Ureter (tissue), 1 donor: ENCODE results near the gene DLG2. TPM values are rescaled to one million over a fixed set of nuclear protein-coding genes. Genes with fewer than 3 reads are reported as not detected.
"Not testable (repeated sequence)": the region's sequence is repeated elsewhere in the genome, so short reads cannot be mapped to it uniquely, and the experiment has no call there.

ENCODE experiments used
- DNase-seq: peaks from one replicate; pipeline ENCODE4 v3.0.0-alpha.2; 2020; ENCODE audit warnings: low spot score
- total RNA-seq: library from RNA; stranded (reverse); gene quantifications from one replicate; pipeline ENCODE4 v1.2.4, GENCODE V29; 2023
- donor health status: DM: yes; HTN: yes; CAD: no.

DLG2 gene
- total RNA-seq, 1 donor from 2014 or later, result 19.5 TPM

DNA sequence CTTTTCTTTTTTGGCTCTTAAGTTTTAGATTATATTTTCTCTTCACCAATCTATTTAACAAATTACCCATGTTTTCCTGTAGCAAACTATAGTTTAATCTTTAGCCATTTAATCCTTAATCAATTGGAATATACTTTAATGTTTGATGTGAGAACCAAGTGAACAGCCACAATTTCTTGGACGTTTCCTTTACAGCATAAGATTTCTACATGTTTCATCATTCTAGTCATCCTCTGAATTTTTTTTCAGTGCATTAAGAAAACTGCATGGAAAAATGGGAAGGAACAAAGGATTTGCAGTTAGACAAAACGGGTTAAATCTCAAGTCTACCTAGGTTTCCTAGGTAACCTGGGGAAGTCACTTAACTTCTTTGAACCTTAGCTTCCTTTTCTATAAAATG is 1833.8 kb downstream of the DLG2 start:
- DNase-seq, result no peak

DNA sequence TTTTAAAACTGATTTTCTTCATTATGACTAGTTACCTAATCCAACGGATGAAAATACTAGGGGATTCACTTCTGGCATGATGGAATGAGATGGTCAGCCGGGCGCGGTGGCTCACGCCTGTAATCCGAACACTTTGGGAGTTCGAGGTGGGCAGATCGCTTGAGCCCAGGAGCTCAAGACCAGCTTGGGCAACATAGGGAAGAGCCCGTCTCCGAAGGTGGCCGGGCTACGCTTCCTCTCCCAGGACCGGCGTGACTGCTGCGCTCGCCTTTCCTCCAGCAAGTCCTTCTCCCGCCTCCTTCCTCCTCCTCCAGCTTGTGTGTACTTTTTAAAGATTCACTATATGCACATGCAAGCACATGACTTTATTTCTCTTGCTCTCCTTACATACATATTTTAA is 1835.6 kb downstream of the DLG2 start:
- no peak for DNase-seq

DNA sequence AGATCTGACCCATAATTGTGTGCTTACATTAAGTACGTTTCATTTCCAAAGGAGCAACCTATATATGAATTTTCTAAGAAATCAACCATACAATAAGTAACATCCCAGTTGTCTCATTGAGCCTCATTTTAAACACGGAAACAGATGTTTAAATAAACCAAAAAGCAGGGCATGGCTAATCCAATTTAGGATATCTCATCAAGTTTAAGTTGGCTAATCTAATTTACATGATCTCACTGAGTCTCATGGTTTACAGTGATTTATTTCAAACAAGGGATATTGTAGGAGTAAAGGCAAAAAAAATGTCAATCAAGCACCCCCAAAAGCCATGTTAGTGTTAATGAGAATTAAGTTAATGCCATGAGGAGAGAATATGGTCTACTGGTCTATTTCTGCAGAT is 1841.2 kb downstream of the DLG2 start:
- no peak for DNase-seq

DNA sequence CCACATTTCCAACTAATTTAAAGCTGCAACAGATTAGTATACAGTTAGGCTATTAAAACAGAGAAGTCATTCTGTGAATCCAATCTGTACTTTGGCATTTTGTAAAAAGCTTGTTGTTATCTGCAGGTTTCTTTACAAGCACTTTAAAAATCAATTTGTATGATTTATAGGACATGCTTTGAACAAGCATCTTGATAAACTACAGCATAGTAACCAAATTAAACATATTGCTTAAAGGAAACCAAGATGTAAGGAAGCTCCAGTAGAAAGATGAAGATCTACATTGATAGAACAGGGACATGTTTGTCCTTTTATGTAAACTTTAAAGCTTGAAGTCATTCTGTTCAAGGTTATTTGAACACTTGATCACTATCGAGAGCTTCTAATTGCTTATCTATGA is 1842.7 kb downstream of the DLG2 start:
- DNase-seq, result no peak

DNA sequence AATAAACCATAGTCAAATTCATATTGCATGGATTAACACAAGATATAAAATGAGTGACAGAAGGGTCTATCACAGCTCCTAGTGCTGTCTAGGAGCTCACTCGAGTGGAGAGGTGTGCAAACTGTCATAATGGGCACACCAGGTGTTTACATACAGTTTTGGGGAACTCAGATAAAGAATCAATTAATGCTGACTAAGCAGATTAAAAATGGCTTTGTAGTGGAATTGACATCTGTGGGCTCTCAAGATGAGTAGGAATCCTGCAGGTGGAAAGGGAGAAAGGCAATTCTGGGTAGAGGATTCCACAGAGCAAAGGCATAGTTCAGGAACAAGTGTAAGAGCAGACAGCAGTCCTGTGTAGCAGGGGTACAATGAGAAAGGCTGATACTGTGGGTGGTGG is 1844.8 kb downstream of the DLG2 start:
- no peak for DNase-seq

DNA sequence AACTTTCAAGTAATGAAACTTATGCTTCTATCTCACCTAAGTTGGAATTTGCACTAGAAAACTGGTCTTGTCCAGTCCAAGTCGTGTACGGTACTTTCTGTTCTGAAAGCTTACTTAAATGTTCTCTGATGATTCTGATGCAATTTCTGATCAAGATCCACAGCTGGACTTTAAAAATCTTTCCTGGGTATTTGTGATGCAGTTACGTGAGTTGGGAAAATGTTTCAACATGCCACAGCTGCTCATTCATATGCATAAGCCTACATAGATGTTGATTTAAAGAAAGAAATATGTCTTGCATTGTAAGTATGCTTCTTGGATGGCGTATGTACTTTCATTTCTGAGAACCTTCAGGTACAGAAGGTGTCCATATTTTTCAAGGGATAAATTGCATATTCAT is 1847.3 kb downstream of the DLG2 start:
- no peak for DNase-seq

DNA sequence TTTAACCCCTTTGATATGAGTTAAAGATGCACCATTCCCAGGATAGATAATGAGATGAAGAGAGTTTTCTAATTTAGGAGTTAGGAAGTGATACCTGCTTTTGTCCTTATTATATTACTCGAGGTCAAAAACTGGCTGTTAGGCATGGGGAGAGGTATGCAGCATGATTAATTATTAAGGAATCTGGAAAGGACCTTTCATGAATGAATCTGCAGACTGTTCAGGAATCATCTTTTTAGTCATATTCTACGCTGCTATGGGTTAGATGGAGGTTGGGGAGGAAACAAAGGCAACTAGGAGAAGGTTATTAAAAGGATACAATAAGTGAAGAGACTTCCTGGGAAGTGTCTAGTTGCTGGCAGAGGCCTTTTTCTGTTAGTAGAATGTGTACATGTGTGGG is 1848.5 kb downstream of the DLG2 start:
- DNase-seq, result no peak

DNA sequence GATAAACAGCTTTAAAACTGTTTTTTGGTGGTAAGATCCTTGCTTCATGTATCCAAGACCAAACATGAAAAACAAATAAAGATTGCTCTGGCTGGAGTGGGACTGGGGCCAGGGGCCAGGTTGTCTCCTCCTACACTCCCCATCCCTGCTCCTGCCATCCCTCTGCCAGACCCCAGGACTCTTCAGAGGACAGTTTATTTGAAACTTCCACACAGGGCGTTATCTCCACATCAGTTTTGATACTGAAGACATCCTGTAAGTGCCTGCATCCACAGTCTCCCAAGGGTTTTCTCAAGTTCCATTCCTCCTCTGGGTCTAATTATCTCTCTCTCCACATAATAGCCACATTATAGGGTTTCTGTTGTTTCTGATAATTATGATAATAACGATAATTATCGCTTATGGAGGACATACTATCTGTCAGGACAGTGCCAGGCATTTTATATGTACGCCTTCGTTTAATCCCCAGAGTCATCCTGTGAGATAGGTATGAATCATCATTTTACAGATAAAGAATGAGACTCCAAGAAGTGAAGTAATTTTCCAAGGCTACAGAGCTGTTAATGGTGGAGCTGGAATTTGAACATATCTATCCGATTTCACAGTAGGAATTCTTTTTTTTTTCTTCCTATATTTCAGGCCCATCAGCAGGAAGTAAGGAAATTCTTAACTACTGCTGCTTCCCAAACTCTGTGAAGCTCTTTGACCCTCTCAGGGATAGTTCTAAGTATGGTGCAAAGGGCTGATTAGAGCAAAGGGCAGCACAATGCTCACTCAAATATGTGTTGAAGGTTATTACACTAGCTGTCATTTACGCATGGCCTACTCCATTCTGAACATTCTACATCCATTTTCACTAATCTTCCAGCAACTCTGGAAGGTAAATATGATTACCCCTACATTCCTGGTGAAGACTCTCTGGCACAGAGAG is 1852.9 kb downstream of the DLG2 start:
- DNase-seq, result no peak

DNA sequence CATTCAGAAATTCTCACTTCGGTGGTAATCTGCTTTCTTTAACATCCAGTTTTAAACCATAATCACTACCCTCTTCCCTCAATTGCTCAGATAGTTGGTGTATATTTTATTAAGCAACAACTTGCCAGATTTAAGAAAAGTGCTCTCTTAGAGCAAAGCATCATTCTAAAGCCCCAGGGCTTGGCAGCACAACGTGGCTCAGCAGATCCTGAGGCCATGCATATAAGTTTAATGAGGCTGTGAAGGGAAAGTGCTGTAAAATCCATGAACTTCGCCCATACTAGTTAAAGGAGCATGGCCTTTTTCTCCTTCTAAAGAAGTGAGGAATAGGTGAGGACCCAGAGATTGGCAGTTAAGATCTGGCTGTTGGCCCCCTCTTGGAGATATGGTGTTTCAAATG is 1858.7 kb downstream of the DLG2 start:
- no peak for DNase-seq

DNA sequence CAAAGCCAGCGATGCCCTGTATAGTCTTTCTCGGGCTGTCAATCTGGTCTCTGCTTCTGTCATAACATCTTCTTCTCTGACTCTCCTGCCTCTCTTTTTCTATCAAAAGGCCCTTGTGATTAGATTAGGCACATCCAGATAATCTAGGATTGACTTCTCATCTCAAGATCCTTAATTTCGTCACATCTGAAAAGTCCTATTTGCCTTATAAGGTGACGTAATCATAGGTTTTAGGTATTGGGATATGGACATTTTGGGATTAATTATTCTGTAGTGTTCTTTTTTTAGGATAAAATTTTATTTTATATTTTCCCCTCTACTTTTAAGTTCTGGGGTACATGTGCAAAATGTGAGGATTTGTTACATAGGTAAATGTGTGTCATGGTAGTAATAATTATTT is 1860.2 kb downstream of the DLG2 start:
- no peak for DNase-seq

DNA sequence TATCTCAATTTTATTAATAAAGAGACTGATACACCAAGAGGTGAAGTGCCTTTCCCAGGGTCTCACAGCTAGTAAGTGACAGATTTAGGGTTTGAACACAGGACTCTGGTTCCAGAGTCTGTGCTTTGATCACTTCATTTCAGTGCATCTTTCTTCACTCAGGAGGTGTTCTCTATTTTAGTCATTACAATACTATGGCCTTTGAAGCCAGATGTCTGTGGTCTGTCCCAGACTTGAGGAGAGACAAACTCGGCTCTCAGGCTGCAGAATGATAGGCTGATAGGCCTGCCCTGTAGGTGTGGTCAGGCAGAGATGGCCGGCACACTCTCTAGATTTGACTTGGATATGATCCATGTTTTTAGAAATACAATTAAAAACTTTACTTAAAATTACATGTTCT is 1862.5 kb downstream of the DLG2 start:
- DNase-seq, result no peak

DNA sequence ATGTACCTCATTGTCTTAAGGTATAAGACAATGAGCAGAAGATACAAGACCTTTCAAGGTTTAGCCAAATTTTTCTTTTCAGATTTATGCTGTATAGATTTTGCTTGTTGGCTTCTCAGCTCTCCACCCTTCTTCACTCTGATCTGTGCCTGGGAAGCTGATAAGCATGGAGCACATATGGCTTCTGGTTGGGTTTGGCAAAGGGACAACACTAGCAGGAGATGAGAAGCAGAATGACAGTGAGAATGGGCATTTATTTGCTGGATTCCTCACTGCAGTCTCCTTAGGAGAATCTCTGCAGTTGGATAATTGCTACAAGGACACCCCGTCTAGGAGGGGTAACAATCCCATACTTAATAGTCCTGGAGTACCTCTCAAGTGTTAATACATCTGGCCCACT is 1866.2 kb downstream of the DLG2 start:
- DNase-seq, result no peak

DNA sequence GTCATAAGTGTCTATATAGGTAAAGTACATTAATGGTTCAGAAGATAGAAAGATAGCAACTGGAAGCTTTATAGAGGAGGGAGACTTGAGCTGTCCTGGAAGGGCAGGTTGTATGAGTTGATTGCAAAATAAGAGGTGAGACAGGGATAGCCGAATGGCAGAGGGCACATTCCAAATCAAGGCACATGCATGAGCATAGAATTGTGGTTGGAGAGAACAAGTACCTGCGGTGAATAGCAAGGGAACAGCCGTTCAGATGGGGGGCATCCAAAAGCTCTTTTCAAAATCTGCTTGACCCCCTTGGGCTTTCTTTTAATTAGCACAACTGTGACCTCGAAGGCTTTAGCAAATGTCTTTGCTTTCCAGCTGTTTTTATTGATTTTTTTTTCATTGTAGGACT is 1868.0 kb downstream of the DLG2 start:
- DNase-seq, result no peak

DNA sequence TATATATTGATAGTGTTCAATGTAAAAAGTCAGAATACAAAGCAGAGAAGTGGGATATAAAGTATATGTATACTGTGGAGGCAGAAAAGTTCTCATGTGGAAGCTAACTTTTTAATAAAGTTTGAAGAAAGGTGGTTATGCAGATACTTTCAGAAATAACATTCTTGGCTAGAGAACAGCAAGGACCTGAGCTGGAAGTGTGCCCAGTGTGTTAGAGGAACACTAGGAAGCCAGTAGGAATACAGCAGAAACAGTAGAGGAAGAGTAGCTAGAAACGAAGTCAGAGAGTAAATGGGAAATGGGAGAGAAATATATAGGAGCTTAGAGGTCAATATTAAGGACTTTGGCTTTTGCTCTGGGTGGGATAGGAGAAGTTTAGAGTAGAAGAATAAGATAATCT is 1876.1 kb downstream of the DLG2 start:
- no peak for DNase-seq

DNA sequence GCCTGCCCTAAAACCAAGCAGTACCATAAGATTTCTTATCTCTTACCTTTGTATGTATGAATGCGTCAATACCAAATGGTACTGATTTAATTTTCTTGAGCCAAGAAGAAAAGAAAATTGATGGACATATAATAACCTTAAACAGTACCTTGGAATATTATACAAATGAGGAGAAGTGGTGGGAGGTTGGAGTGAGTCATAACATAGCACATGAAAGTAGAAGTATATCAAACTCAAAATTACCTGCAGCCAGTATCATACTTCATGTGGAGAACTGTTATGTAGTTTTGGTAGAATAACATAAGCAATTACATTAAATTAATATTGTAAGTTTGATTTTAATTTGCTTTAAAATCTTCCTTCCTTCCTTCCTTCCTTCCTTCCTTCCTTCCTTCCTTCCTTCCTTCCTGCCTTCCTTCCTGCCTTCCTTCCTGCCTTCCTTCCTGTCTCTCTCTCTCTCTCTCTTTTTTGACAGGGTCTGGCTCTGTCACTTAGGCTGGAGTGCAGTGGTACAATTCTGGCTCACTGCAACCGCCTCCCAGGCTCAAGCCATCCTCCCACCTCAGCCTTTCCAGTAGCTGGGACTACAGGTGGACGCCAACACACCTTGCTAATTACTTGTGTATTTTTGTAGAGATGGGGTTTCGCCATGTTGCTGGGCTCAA is 1880.1 kb downstream of the DLG2 start:
- no peak for DNase-seq

DNA sequence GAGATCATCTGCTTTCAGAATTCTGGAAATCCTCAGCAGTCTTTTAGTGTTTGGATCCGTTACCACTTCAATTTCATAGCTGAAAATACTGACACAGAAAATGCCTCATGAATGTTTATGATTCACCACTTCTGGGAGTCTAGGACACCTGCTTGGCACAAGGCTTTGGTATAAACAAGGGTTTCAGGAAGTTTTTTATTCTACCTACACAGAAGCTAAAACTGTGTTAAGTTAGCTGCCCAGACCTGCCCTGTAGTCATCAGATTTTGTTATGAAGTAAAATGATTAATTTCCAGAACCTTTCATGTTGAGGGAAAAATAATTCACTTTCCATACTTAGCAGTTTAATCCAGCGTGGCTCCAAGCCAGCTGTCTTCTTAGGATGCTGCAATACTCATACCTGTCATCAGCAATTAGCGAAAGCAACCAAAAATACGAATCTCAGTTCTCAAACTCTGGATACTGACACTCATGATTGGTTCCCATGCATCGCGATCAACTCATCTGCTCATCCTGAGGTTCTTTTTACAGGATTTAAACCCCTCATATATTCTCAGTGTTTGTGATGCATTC is 1882.4 kb downstream of the DLG2 start:
- no peak for DNase-seq

DNA sequence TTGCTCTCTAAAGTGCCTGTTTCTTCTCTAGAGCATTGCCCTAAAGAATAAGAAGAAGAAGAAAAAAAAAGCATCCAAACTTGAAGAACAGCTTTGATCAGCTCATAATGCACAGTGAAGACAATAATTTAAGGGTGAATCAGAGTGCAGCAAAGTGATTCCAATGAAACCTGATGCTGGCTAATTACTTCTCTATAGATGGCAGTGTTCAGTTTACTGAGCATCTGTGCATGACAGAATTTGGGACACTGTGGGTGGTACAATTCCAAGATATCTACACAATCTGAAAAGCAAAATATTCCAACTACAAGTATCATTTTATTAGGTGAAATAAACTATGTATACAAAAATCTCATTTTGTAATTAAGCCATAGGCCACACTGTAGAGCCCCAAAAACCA is 1890.5 kb downstream of the DLG2 start:
- no peak for DNase-seq

DNA sequence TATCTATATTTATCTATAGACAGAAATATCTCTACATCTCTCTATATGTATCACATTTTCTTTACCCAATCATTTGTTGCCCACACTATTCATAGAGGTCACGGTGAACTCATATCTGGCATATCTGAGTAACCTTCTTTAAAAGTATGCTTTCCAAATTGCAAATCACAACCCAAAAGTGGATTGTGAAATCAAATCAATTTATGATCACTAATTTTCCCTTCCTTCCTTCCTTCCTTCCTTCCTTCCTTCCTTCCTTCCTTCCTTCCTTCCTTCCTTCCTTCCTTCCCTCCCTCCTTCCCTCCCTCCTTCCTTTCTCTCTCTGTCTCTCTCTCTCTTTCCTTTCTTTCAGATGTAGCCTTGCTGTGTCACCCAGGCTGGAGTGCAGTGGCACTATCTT is 1893.0 kb downstream of the DLG2 start:
- no peak for DNase-seq

DNA sequence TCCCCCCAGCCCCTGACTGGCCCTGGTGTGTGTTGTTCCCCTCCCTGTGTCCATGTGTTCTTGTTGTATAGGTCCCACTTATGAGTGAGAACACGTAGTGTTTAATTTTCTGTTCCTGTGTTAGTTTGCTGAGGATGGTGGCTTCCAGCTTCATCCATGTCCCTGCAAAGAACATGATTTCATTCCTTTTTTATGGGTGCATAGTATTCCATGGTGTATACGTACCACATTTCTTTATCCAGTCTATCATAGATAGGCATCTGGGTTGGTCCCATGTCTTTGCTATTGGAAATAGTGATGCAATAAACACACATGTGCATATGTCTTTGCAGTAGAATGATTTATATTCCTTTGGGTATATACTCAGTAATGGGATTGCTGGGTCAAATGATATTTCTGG is 1895.9 kb downstream of the DLG2 start:
- DNase-seq, result not testable (repeated sequence)

DNA sequence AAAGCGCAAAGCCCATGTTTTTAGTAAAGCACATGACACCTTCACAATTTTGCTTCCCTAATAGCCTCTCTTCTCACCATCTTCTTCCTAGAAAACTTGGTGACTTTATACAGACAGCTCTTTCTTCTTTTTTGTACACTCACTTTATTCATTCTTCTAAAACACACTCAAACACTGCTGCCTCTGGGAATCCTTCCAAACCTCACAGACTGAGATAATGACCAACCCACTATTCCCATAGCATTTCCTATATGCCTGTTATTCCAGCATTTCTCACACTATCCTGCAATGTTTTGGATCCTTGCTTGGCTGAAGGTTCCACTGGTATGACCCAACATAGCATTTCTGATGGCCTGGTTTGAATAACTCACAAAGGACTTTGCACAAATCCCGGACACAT is 1898.9 kb downstream of the DLG2 start:
- DNase-seq, result no peak

DNA sequence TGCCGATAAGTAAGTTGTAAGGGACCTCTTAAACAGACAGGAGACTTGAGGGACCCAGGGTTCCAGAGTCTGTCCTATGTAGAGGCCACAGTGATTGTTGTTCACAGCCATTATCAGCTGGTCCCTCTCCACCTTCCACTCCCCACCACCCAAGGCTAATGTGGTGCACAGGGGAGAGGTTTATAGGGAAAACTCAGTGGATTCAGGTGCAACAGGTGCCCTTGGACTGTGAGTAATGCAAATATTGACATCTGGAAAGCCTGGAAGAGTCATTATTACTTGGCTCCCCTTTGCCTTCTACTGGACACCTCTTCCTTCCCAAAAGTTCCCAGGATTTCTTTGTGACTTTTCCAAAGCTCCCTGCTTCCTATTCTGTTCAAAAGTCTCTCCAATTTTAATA is 1899.9 kb downstream of the DLG2 start:
- no peak for DNase-seq

DNA sequence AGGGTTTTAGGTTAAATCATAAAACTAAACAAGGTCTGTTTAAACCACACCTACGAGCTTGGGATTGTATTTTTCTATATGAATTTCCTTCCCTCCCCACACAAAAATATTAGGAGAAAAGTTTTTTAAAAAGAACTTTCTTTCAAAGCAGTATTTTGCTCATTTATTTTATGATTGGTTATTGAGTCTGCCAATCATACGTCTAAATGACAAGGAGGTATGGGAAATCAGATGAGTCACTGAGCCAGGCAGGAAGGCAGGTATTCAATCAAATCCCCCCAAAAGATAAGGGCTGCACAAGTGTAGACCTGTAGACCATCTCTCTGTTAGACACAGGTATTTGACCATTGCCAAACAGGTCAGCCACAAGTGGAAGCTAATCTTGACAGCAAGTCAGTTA is 1900.8 kb downstream of the DLG2 start:
- no peak for DNase-seq

DNA sequence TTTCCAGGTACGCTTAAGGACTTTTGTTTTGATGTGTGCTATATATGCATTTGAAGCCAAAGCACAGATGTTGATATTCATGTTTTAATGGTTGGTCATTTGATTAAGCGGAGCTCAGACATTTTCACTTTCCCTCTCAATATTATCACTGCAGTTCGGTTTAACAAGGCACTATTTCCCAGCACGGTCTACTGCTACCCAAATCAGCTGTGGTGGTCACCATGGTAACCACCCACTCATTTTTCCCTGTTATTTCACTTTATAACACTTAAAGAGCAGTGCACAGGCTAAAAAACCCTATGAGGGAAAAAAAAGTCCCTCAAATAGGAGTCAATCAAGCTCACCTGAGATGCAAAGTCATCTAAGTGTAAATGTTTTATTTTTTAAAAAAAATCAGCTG is 1901.4 kb downstream of the DLG2 start:
- DNase-seq, result no peak
